ENCODE measurements around the gene CFLAR. TPM values are rescaled to one million over a fixed set of nuclear protein-coding genes. Genes with fewer than 3 reads are reported as not detected.

Gene CFLAR
- total RNA-seq, 1 experiment from 2014 or later, result 35.6 TPM

DNA sequence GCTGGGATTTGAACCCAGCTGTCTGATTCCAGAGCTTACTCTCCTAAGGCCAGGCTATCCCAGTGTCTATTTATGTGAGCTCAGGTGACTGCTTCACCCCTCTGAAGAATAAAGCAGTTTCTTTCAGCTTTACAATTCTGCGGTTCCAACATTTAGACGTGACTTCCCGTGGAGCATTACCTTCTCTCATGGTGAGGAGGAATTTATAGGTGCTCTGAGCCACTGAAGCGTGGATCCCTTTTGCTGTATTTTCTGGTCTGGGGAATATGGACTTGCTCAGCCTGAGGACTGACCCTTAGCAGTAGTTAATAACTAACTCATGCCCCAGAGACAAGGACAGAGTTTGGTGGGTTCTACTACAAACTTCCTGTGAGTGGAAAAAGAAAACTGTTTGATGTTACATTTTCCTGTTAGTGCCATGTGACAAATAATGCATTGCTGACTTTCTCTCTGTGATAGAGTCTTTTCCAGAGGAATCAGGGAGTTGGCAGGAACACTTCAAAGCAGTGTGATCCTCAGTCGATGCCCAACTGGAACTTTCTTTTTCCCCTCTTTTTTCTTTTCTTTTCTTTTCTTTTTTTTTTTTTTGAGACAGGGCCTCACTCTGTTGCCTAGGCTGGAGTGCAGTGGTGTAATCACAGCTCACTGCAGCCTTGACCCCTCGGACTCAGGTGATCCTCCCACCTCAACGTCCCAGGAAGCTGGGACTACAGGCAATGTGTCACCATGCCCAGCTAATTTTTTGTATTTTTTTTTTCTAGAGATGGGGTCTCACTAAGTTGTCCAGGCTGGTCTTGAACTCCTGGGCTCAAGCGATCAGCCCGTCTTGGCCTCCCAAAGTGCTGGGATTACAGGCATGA lies 88.9 kb downstream of the CFLAR start:
- H3K9ac ChIP-seq (ENCODE audit: low read length), result no peak overlapping the region
- no peak overlapping the region for H3K4me2 ChIP-seq (ENCODE audit: low read length)
- intact Hi-C loops (cut with micrococcal nuclease), result no loop called here
- no peak for DNase-seq (ENCODE audit: low read depth, low spot score)
- H3K79me2 ChIP-seq (ENCODE audit: insufficient read depth, low read length), result no peaks in the 10 kb centered on the region
- H4K20me1 ChIP-seq (ENCODE audit: insufficient read depth), result no peaks in the 10 kb centered on the region
- no peaks in the 10 kb centered on the region for H3K4me1 ChIP-seq (ENCODE audit: control insufficient read depth in 1 of 2, insufficient read depth in 2 of 2, low read length in 2 of 2)
- ChIA-PET RAD21 (ENCODE audit: low non-redundant PET in 1 of 2, low total read pairs in 2 of 2, uncharacterized antibody in 2 of 2, unreplicated experiment in 2 of 2) (no interaction called here), POLR2A (no interaction called here), CTCF (interaction anchor here (1.1 kb wide), 1 partner anchor 27 kb away, joined by 3 read pairs; no protein-coding TSS in a partner anchor)
- no TSS peak for BruUV-seq (replicated peaks)
- ATAC-seq, result no peak
- no peaks in the 10 kb centered on the region for H3K27me3 ChIP-seq (ENCODE audit: insufficient read depth, low read length)
- H2AFZ ChIP-seq (ENCODE audit: low read depth, low read length, poor library complexity, severe bottlenecking), result no peak overlapping the region
- H3K27ac ChIP-seq (ENCODE audit: low read depth, low read length), result no peak overlapping the region
- H3K4me3 ChIP-seq (replicated peaks in 1 of 2; ENCODE audit: low read depth in 1 of 2, low read length in 2 of 2), result no peak overlapping the region
- no peaks in the 10 kb centered on the region for H3K36me3 ChIP-seq (ENCODE audit: control insufficient read depth in 1 of 2, insufficient read depth in 2 of 2, low read length in 2 of 2)
- TF ChIP-seq POLR2AphosphoS5 (IDR thresholded peaks at IDR 0.05; ENCODE audit: low read depth, low read length) (no peak), EGR1 (IDR thresholded peaks at IDR 0.05; ENCODE audit: low read depth) (no peak), EZH2 (IDR thresholded peaks at IDR 0.05) (no peak), JUND (IDR thresholded peaks at IDR 0.05) (no peak), ELF1 (IDR thresholded peaks at IDR 0.05; ENCODE audit: borderline replicate concordance, low read depth) (no peak)
- TF ChIP-seq, protein P1, sequence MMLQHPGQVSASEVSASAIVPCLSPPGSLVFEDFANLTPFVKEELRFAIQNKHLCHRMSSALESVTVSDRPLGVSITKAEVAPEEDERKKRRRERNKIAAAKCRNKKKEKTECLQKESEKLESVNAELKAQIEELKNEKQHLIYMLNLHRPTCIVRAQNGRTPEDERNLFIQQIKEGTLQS (IDR thresholded peaks at IDR 0.05), result no peak
- no peaks in the 10 kb centered on the region for H3K9me3 ChIP-seq (ENCODE audit: control insufficient read depth in 1 of 2, insufficient read depth in 1 of 2, low read depth in 1 of 2, low read length in 2 of 2)
- H3K9me2 ChIP-seq (ENCODE audit: insufficient read depth), result no peaks in the 10 kb centered on the region

- no peaks in the 10 kb centered on the region for H3K9me2 ChIP-seq (ENCODE audit: insufficient read depth)
- ATAC-seq (no peak), DNase-seq (ENCODE audit: low read depth, low spot score) (no peak)
- POLR2A ChIA-PET, result no interaction called here
- H3K9ac ChIP-seq (ENCODE audit: low read length), result no peak overlapping the region
- H2AFZ ChIP-seq (ENCODE audit: low read depth, low read length, poor library complexity, severe bottlenecking), result no peak overlapping the region
- H4K20me1 ChIP-seq (ENCODE audit: insufficient read depth), result no peaks in the 10 kb centered on the region
- H3K36me3 ChIP-seq (ENCODE audit: control insufficient read depth in 1 of 2, insufficient read depth in 2 of 2, low read length in 2 of 2), result no peaks in the 10 kb centered on the region
- no peak overlapping the region for H3K27ac ChIP-seq (ENCODE audit: low read depth, low read length)
- no peaks in the 10 kb centered on the region for H3K27me3 ChIP-seq (ENCODE audit: insufficient read depth, low read length)
- BruUV-seq (replicated peaks), result no TSS peak
- H3K9me3 ChIP-seq (ENCODE audit: control insufficient read depth in 1 of 2, insufficient read depth in 1 of 2, low read depth in 1 of 2, low read length in 2 of 2), result no peaks in the 10 kb centered on the region
- CTCF ChIA-PET, result interaction anchor here (1.1 kb wide), 1 partner anchor 27 kb away, joined by 3 read pairs; no protein-coding TSS in a partner anchor
- intact Hi-C loops (cut with micrococcal nuclease), result no loop called here
- H3K4me3 ChIP-seq (replicated peaks in 1 of 2; ENCODE audit: low read depth in 1 of 2, low read length in 2 of 2), result no peak overlapping the region
- no peaks in the 10 kb centered on the region for H3K4me1 ChIP-seq (ENCODE audit: control insufficient read depth in 1 of 2, insufficient read depth in 2 of 2, low read length in 2 of 2)
- no peaks in the 10 kb centered on the region for H3K79me2 ChIP-seq (ENCODE audit: insufficient read depth, low read length)
- RAD21 ChIA-PET (ENCODE audit: low non-redundant PET in 1 of 2, low total read pairs in 2 of 2, uncharacterized antibody in 2 of 2, unreplicated experiment in 2 of 2), result no interaction called here
- TF ChIP-seq, protein P1 (IDR thresholded peaks at IDR 0.05), result no peak
- TF ChIP-seq, protein P2, sequence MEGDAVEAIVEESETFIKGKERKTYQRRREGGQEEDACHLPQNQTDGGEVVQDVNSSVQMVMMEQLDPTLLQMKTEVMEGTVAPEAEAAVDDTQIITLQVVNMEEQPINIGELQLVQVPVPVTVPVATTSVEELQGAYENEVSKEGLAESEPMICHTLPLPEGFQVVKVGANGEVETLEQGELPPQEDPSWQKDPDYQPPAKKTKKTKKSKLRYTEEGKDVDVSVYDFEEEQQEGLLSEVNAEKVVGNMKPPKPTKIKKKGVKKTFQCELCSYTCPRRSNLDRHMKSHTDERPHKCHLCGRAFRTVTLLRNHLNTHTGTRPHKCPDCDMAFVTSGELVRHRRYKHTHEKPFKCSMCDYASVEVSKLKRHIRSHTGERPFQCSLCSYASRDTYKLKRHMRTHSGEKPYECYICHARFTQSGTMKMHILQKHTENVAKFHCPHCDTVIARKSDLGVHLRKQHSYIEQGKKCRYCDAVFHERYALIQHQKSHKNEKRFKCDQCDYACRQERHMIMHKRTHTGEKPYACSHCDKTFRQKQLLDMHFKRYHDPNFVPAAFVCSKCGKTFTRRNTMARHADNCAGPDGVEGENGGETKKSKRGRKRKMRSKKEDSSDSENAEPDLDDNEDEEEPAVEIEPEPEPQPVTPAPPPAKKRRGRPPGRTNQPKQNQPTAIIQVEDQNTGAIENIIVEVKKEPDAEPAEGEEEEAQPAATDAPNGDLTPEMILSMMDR (IDR thresholded peaks at IDR 0.05 in 2 of 3, conservative IDR thresholded peaks at IDR 0.05 in 1 of 3; ENCODE audit: borderline replicate concordance in 1 of 3, insufficient read depth in 1 of 3, low read depth in 2 of 3, low read length in 2 of 3), result no peak
- TF ChIP-seq CBX3 (IDR thresholded peaks at IDR 0.05; ENCODE audit: low read depth) (no peak), POLR2A (IDR thresholded peaks at IDR 0.05; ENCODE audit: borderline replicate concordance, extremely low read depth, insufficient read depth, insufficient read length) (no peak), ZNF274 (IDR thresholded peaks at IDR 0.05; ENCODE audit: low read depth, low read length) (no peak), MAX (IDR thresholded peaks at IDR 0.05) (no peak), EGR1 (IDR thresholded peaks at IDR 0.05; ENCODE audit: low read depth) (no peak)
- no peak overlapping the region for H3K4me2 ChIP-seq (ENCODE audit: low read length)
Measured at GRCh38 chr2:201205515-201205849, 89.5 kb downstream of the CFLAR start.

Measured in HCT116 (cell line).